A549 treated with AZD9567 at 1 μM for 4 hours (cell line): ENCODE measurements around the gene DGCR6L. TPM values are rescaled to one million over a fixed set of nuclear protein-coding genes. Genes with fewer than 3 reads are reported as not detected.

Experiments used
- total RNA-seq: library from RNA; stranded (reverse); fragments of 200-300 nt; extraction: Qiagen RNA extraction; gene quantifications from 5 replicates; pipeline ENCODE4 v1.2.3, GENCODE V29; 2022; ENCODE audit not compliant: insufficient read depth

The DGCR6L gene
- total RNA-seq = 26.5 to 47.9 TPM (median 44.8 TPM) in 5 replicates

DNA sequence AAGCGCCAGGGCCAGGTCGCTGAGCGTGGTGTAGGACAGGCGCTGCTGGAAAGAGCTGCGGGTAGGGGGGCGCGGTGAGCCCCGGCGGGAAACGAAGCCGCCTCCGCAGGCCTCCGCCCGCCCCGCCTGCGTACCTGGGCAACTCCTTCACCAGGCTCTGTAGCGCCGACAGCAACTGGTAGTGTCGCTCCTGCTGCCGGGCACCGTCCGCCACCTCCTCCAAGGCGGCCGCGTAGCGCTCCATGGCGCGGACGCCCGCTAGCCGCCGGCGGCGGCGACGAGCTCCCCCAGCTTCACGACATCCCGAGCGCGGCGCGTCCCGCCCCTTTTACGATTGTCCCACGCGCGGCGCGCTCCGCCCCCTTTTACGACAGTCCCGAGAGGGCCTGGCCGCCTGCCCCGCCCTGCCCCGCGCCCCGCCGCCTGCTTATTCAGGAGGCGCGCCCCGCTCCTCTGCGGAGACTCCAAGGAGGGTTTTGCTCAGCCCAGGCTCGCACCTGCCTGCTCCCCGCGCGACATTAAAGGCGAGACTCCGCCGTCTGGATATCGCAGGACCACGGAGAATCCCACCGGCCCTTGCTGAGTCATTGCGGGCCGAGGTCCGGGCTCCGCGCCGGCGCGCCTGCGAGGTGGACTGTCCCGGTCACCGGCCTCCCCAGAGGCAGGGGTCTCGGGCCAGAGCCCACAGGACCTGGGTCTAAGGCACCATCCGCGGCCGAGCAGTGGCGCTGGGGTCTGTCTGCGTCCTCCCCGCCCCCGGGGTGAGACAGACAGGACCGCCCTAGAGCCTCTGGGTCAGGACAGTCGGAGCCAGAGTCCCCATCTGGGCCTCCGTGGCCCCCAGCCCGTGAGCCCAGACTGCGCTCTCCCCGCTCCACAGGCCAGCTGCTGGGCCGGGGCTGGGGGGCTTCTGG, at the start of gene DGCR6L:
DGCR6L (minus strand) TSS at position 316 of the 914 bp plus-strand sequence; CDS start at position 244, 72 bp downstream.

DNA sequence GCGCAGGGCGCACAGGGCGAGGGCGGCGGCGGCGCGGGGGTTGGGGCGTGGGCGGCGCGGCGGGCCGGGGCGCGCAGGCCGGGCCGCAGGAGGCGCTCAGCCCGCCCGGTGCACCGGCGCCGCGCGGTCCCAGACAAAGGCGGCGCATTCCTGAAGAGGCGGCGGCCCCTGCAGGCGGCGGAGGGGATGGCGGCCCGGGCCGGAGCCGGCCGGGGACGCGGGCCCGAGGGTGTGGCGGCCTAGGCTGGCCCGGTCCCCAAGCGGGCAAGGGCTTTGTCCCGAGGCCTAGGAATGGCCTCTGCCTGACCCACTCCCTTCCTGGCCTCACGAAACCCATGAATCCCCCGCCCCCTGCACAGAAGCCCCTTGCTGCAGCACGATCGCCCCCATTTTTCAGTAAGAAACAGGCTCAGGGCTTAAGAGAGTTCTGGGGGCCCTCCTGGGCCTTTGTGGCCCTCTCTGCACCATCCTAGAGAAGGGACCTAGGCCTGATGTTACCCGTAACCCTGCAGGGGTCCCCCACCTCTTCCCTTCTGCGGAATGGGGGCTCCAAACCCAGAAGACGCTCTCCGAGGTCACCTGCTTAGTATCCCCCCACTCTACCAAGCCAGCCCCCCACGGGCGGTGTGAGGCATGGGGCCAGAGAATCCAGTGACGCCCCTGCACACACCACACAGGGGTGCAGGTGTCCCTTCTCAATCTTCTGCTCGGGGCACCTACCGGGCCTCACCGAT, 51.4 kb downstream of the DGCR6L start, which contains the start of gene RTN4R:
RTN4R (minus strand) TSS at position 40 of the 734 bp plus-strand sequence. CDS start 226 bp downstream, outside the sequence.

Other genes starting within 250 kb of the DGCR6L start
- 18.4 to 21.3 TPM (median 20.6 TPM) in 5 replicates for gene DGCR8, start 239.8 kb downstream of the DGCR6L start, total RNA-seq
- 271 to 295 TPM (median 290 TPM) in 5 replicates for gene RANBP1, start 204.0 kb downstream of the DGCR6L start, total RNA-seq
- gene TRMT2A, start 202.8 kb downstream of the DGCR6L start, total RNA-seq = 23.5 to 29.5 TPM (median 27.0 TPM) in 5 replicates
- 29.2 to 42.3 TPM (median 40.1 TPM) in 5 replicates for gene ZDHHC8, start 188.3 kb downstream of the DGCR6L start, total RNA-seq
- gene CCDC188, start 169.0 kb downstream of the DGCR6L start, total RNA-seq = not detected in 5 replicates
- gene RTN4R, start 51.7 kb downstream of the DGCR6L start, total RNA-seq = 9.3 to 16.2 TPM (median 14.8 TPM) in 5 replicates
- 4.6 to 7.4 TPM (median 7.1 TPM) in 5 replicates for gene ZNF74, start 74.1 kb upstream of the DGCR6L start, total RNA-seq
- gene SCARF2, start 117.8 kb upstream of the DGCR6L start, total RNA-seq = 0.81 to 1.9 TPM (median 1.1 TPM) in 5 replicates
- gene KLHL22, start 175.7 kb upstream of the DGCR6L start, total RNA-seq = 8.5 to 12.2 TPM (median 11.2 TPM) in 5 replicates
- 60.0 to 65.7 TPM (median 62.9 TPM) in 5 replicates for gene MED15, start 187.6 kb upstream of the DGCR6L start, total RNA-seq